ENCODE results near the gene ZNF598. TPM values are rescaled to one million over a fixed set of nuclear protein-coding genes. Genes with fewer than 3 reads are reported as not detected.

The ZNF598 gene
- total RNA-seq, 1 experiment from 2014 or later, result 57.4 TPM

GRCh38 chr16:2003827-2004641 lies 5.6 kb downstream of the ZNF598 start:
- DNase-seq (ENCODE audit: low read depth, low spot score) (peak; percentile 87), ATAC-seq (peak; percentile 91)
- Histone ChIP-seq H3K27me3 (ENCODE audit: insufficient read depth, low read length) (no peaks in the 10 kb centered on the region), H3K9me2 (ENCODE audit: insufficient read depth) (no peaks in the 10 kb centered on the region), H3K79me2 (ENCODE audit: insufficient read depth, low read length) (peaks cover 77% of the 10 kb centered on the region), H3K4me3 (replicated peaks in 1 of 2; ENCODE audit: low read depth in 1 of 2, low read length in 2 of 2) (no peak overlapping the region), H3K4me1 (ENCODE audit: control insufficient read depth in 1 of 2, insufficient read depth in 2 of 2, low read length in 2 of 2) (peaks cover 23 to 50% of the 10 kb centered on the region in 2 experiments), H3K27ac (ENCODE audit: low read depth, low read length) (peak overlapping the region; percentile 62; the same call in 1 of the 2 replicates), H3K4me2 (ENCODE audit: low read length) (peak overlapping the region; percentile 41), H3K36me3 (ENCODE audit: control insufficient read depth in 1 of 2, insufficient read depth in 2 of 2, low read length in 2 of 2) (peaks cover 23 to 42% of the 10 kb centered on the region in 2 experiments; a peak in 3 of 4 replicates), H3K9me3 (ENCODE audit: control insufficient read depth in 1 of 2, insufficient read depth in 1 of 2, low read depth in 1 of 2, low read length in 2 of 2) (no peaks in the 10 kb centered on the region), H2AFZ (ENCODE audit: low read depth, low read length, poor library complexity, severe bottlenecking) (no peak overlapping the region), H3K9ac (ENCODE audit: low read length) (peak overlapping the region; percentile 23), H4K20me1 (ENCODE audit: insufficient read depth) (peaks cover 9% of the 10 kb centered on the region; the same call in 1 of the 2 replicates)
- ChIA-PET CTCF (interaction anchor here (0.5 to 1.6 kb wide), 19 partner anchors 9 to 247 kb away, joined by 3 to 20 read pairs (median 4); partner anchors contain the start of genes ECI1, NPW, NTHL1 and TBL3), POLR2A (interaction anchor here (0.8 to 2.6 kb wide), 5 partner anchors 11 to 151 kb away, joined by 3 to 10 read pairs (median 6); partner anchors contain the start of genes RPS2 and TRAF7), RAD21 (ENCODE audit: low non-redundant PET in 1 of 2, low total read pairs in 2 of 2, uncharacterized antibody in 2 of 2, unreplicated experiment in 2 of 2) (interaction anchor here (0.8 to 1.0 kb wide), 2 partner anchors 136 to 137 kb away, joined by 4 to 7 read pairs; no protein-coding TSS in a partner anchor)
- TF ChIP-seq POLR2A (IDR thresholded peaks at IDR 0.05; ENCODE audit: borderline replicate concordance, extremely low read depth, insufficient read depth, insufficient read length) (no peak), POLR2AphosphoS5 (IDR thresholded peaks at IDR 0.05; ENCODE audit: low read depth, low read length) (peak; percentile 58), YY1 (IDR thresholded peaks at IDR 0.05; ENCODE audit: extremely low read depth, insufficient replicate concordance, low read depth, low read length) (peak; percentile 75), SP1 (IDR thresholded peaks at IDR 0.05; ENCODE audit: low read depth) (peak; percentile 37; the same call in 1 of the 2 replicates), RAD21 (IDR thresholded peaks at IDR 0.05; ENCODE audit: low read depth) (peak; percentile 77), MAX (IDR thresholded peaks at IDR 0.05) (peak; percentile 84), TCF7L2 (IDR thresholded peaks at IDR 0.05; ENCODE audit: borderline replicate concordance, extremely low read depth, insufficient read depth, insufficient read length) (no peak), JUND (IDR thresholded peaks at IDR 0.05) (no peak)
- TF ChIP-seq, protein P1, sequence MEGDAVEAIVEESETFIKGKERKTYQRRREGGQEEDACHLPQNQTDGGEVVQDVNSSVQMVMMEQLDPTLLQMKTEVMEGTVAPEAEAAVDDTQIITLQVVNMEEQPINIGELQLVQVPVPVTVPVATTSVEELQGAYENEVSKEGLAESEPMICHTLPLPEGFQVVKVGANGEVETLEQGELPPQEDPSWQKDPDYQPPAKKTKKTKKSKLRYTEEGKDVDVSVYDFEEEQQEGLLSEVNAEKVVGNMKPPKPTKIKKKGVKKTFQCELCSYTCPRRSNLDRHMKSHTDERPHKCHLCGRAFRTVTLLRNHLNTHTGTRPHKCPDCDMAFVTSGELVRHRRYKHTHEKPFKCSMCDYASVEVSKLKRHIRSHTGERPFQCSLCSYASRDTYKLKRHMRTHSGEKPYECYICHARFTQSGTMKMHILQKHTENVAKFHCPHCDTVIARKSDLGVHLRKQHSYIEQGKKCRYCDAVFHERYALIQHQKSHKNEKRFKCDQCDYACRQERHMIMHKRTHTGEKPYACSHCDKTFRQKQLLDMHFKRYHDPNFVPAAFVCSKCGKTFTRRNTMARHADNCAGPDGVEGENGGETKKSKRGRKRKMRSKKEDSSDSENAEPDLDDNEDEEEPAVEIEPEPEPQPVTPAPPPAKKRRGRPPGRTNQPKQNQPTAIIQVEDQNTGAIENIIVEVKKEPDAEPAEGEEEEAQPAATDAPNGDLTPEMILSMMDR (IDR thresholded peaks at IDR 0.05 in 2 of 3, conservative IDR thresholded peaks at IDR 0.05 in 1 of 3; ENCODE audit: borderline replicate concordance in 1 of 3, insufficient read depth in 1 of 3, low read depth in 2 of 3, low read length in 2 of 3), result peak; percentile 93 to 99 (median 99)
- intact Hi-C loops (cut with micrococcal nuclease), result loop anchor here (5.0 kb wide), 1 partner anchor 138 kb away; no protein-coding TSS in a partner anchor
- BruUV-seq (replicated peaks), result no TSS peak
